Stimulated activated CD4-positive, alpha-beta T cell treated with anti-CD3 and anti-CD28 coated beads, Interleukin-15, amount 100 ng/mL, for 1 hour (primary cell): ENCODE data around the gene TMEM18.
"Not testable (repeated sequence)": the region's sequence is repeated elsewhere in the genome, so short reads cannot be mapped to it uniquely, and the experiment has no call there.

Experiments used
- DNase-seq, 2 donors: peaks; one replicate each; pipeline ENCODE4 v3.0.0-alpha.2; 2020; ENCODE audit warnings: low read depth in 1 of 2, low spot score in 1 of 2

The TMEM18 gene

GRCh38 chr2:677056-677958, at the start of gene TMEM18:
Gene TMEM18, minus strand, starts transcription at chr2:677406. Its CDS starts 61 bp downstream, at chr2:677345.
- DNase-seq = peak; percentile 96 to 97

- no peak for DNase-seq
Measured at GRCh38 chr2:726169-726568, 49.0 kb upstream of the TMEM18 start.

- no peak for DNase-seq
Measured at GRCh38 chr2:725468-725867, 48.3 kb upstream of the TMEM18 start.

GRCh38 chr2:723761-724160, 46.6 kb upstream of the TMEM18 start:
- no peak for DNase-seq

GRCh38 chr2:720842-721241, 43.6 kb upstream of the TMEM18 start:
- DNase-seq = no peak

- no peak for DNase-seq
Measured at GRCh38 chr2:719734-720133, 42.5 kb upstream of the TMEM18 start.

GRCh38 chr2:719191-719590, 42.0 kb upstream of the TMEM18 start:
- no peak for DNase-seq

GRCh38 chr2:717661-718060, 40.5 kb upstream of the TMEM18 start:
- DNase-seq = no peak

GRCh38 chr2:715854-716560, 38.8 kb upstream of the TMEM18 start:
- no peak for DNase-seq

GRCh38 chr2:715038-715437, 37.8 kb upstream of the TMEM18 start:
- DNase-seq = no peak

GRCh38 chr2:714005-714741, 37.0 kb upstream of the TMEM18 start:
- DNase-seq = no peak

- no peak for DNase-seq
Measured at GRCh38 chr2:710867-711665, 33.9 kb upstream of the TMEM18 start.

- no peak for DNase-seq
Measured at GRCh38 chr2:709138-709765, 32.0 kb upstream of the TMEM18 start.

GRCh38 chr2:708667-709066, 31.5 kb upstream of the TMEM18 start:
- no peak for DNase-seq

GRCh38 chr2:705971-706511, 28.8 kb upstream of the TMEM18 start:
- no peak for DNase-seq

- DNase-seq = not testable (repeated sequence)
Measured at GRCh38 chr2:702765-703164, 25.6 kb upstream of the TMEM18 start.

- DNase-seq = no peak
Measured at GRCh38 chr2:696999-697627, 19.9 kb upstream of the TMEM18 start.

GRCh38 chr2:696463-696862, 19.3 kb upstream of the TMEM18 start:
- no peak for DNase-seq

- no peak for DNase-seq
Measured at GRCh38 chr2:694906-695510, 17.8 kb upstream of the TMEM18 start.
